Mucosa of stomach (tissue), 1 donor: ENCODE data around the gene DNAJC8.

Source experiments
- H3K27me3 ChIP-seq: one replicate; pipeline ENCODE4 v1.7.0; 2013; ENCODE audit warnings: mild to moderate bottlenecking, low read length; ENCODE audit not compliant: control insufficient read depth, insufficient read depth
- H3K36me3 ChIP-seq: one replicate; pipeline ENCODE4 v1.7.0; 2013; ENCODE audit warnings: low read length; ENCODE audit not compliant: control insufficient read depth, insufficient read depth
- H3K4me1 ChIP-seq: one replicate; pipeline ENCODE4 v1.7.0; 2013; ENCODE audit warnings: mild to moderate bottlenecking, low read length; ENCODE audit not compliant: control insufficient read depth, insufficient read depth
- H3K4me3 ChIP-seq: one replicate; pipeline ENCODE4 v1.7.0; 2013; ENCODE audit warnings: low read length
- H3K9ac ChIP-seq: one replicate; pipeline ENCODE4 v1.7.0; 2013; ENCODE audit warnings: mild to moderate bottlenecking, low read length, moderate library complexity
- H3K9me3 ChIP-seq: one replicate; pipeline ENCODE4 v1.7.0; 2013; ENCODE audit warnings: mild to moderate bottlenecking, low read length, moderate library complexity; ENCODE audit not compliant: control insufficient read depth
- donor health status: Pancreatic carcinoma.

The DNAJC8 gene

GRCh38 chr1:28265577-28265976 lies 32.7 kb upstream of the DNAJC8 start:
- no peak overlapping the region for H3K9ac ChIP-seq
- H3K4me1 ChIP-seq: peaks cover 29% of the 10 kb centered on the region
- H3K27me3 ChIP-seq: no peaks in the 10 kb centered on the region
- no peaks in the 10 kb centered on the region for H3K36me3 ChIP-seq
- no peak overlapping the region for H3K4me3 ChIP-seq
- no peaks in the 10 kb centered on the region for H3K9me3 ChIP-seq

DNA sequence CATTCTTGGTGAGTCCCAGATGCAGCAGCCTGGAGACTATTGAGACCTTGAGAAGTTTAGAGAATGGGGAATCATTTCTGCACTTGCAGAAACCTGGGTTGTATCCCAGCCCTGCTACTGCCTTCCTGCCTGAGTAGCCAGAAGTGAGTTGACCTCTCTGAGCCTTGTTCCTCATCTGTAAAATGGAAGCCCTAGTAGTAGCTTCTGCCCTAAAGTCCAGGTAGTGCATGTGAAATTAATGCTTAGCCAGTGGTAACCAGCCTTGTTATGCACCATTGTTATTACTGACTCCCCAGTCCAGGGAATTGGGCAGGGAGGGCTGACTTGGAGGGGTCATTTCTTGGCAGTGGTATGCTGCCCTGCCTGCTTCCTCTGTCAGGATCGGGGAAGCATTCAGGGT lies 32.1 kb upstream of the DNAJC8 start:
- no peak overlapping the region for H3K9ac ChIP-seq
- no peak overlapping the region for H3K4me3 ChIP-seq
- no peaks in the 10 kb centered on the region for H3K36me3 ChIP-seq
- H3K27me3 ChIP-seq: no peaks in the 10 kb centered on the region
- no peaks in the 10 kb centered on the region for H3K9me3 ChIP-seq
- H3K4me1 ChIP-seq: peaks cover 29% of the 10 kb centered on the region

- Histone ChIP-seq H3K9me3 (no peaks in the 10 kb centered on the region), H3K4me3 (peak overlapping the region; percentile 32), H3K9ac (peak overlapping the region; percentile 80), H3K27me3 (no peaks in the 10 kb centered on the region), H3K4me1 (peaks cover 26% of the 10 kb centered on the region), H3K36me3 (no peaks in the 10 kb centered on the region)
Observed at GRCh38 chr1:28260803-28261174, 28.0 kb upstream of the DNAJC8 start.

- Histone ChIP-seq H3K36me3 (no peaks in the 10 kb centered on the region), H3K27me3 (no peaks in the 10 kb centered on the region)
Observed at GRCh38 chr1:28259934-28260802, 27.3 kb upstream of the DNAJC8 start.

DNA sequence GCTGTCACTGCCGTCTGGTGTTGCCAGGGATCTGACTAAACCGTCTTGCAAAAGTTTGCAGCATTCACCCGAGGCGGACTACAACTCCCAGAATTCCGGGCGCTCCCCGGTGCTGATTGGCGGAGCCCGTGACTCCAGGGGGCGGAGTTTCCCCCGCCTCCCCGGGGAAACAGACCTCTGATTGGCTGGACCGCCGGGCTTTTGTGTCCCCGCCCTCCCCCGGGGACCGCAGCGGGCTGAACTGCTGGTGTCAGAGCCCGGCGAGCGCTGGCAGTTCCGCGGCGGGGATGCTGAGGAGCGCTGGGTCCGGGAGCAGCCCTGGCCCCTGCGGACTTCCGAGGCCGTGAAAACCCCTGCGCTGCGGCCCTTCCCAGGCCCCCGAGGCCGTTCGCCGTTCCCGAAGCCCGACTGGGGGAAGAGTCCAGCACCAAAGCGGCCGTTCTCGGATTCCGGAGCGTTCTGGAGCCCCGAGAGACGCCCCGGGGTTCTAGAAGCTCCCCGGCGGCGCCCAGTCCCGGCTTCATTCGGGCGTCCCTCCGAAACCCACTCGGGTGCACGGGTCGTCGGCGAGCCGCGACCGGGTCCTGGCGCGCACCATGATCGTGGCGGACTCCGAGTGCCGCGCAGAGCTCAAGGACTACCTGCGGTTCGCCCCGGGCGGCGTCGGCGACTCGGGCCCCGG lies 26.6 kb upstream of the DNAJC8 start, which contains the start of gene SESN2:
SESN2 (plus strand) TSS at position 267 of the 682 bp plus-strand sequence; CDS start at position 597, 330 bp downstream.
- Histone ChIP-seq H3K27me3 (no peaks in the 10 kb centered on the region), H3K4me1 (peaks cover 16% of the 10 kb centered on the region), H3K36me3 (no peaks in the 10 kb centered on the region), H3K9ac (peak within 1 kb of the TSS; percentile 80), H3K9me3 (no peaks in the 10 kb centered on the region), H3K4me3 (peak within 1 kb of the TSS; percentile 71)

More at GRCh38 chr1:28259934-28260802, 27.3 kb upstream of the DNAJC8 start:
- Histone ChIP-seq H3K9me3 (no peaks in the 10 kb centered on the region), H3K4me3 (peak overlapping the region; percentile 71), H3K9ac (peak overlapping the region; percentile 80), H3K4me1 (peaks cover 22% of the 10 kb centered on the region)

DNA sequence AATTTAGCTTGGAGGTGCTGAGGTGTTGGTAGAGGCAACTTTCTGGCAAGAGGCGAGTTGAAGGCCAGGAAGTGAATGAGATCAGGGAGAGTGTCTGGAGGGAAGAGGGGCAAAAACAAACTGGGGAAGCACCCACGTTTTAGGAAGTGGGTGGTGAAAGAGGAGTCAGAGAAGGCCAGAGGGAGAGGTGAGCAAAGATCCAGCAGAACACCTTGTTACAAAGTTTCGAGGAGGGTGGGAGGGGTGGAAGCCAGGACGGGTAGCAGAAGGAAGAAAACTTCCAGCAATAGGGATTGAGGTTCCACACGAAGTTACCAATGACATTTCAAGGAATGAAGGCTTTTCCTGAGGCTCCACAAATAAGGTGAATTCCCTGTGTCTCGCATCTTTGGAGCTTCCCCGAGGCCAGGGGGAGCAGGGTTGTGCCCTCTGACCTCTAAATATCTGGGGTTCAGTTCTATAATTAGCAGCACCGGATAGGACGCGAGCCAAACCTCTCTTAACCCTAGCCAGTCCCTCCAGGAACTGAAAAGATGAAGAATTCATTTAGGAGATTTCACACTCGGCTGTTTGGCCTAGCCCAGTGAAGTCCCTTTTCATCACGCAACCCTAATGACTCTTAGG lies 25.9 kb upstream of the DNAJC8 start:
- Histone ChIP-seq H3K9ac (peak overlapping the region; percentile 80), H3K9me3 (no peaks in the 10 kb centered on the region), H3K4me1 (peaks cover 16% of the 10 kb centered on the region), H3K27me3 (no peaks in the 10 kb centered on the region), H3K36me3 (no peaks in the 10 kb centered on the region), H3K4me3 (peak overlapping the region; percentile 71)

DNA sequence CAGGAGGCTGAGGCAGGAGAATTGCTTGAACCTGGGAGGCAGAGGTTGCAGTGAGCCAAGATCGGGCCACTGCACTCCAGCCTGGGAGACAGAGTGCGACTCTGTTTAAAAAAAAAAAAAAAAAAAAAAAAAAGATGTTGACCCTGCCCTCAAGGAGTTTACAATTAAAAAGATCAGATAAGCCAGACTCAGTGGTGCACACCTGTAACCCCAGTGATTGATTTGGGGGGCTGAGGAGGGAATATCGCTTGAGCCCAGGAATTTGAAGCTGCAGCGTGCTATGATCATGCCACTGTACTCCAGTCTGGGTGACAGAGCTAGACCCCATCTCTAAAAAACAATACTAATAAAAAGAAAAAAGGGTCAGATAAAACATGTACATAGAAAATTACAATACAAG lies 24.9 kb upstream of the DNAJC8 start:
- H3K9me3 ChIP-seq: no peaks in the 10 kb centered on the region
- no peaks in the 10 kb centered on the region for H3K27me3 ChIP-seq
- H3K36me3 ChIP-seq: no peaks in the 10 kb centered on the region
- peaks cover 16% of the 10 kb centered on the region for H3K4me1 ChIP-seq
- H3K4me3 ChIP-seq: no peak overlapping the region
- H3K9ac ChIP-seq: no peak overlapping the region

- Histone ChIP-seq H3K36me3 (no peaks in the 10 kb centered on the region), H3K9me3 (no peaks in the 10 kb centered on the region), H3K9ac (no peak overlapping the region), H3K27me3 (no peaks in the 10 kb centered on the region), H3K4me1 (peaks cover 14% of the 10 kb centered on the region), H3K4me3 (no peak overlapping the region)
Observed at GRCh38 chr1:28256197-28256827, 23.5 kb upstream of the DNAJC8 start.

GRCh38 chr1:28249866-28250295 lies 17.1 kb upstream of the DNAJC8 start:
- Histone ChIP-seq H3K4me1 (peaks cover 31% of the 10 kb centered on the region), H3K9me3 (no peaks in the 10 kb centered on the region), H3K9ac (no peak overlapping the region), H3K27me3 (no peaks in the 10 kb centered on the region), H3K36me3 (no peaks in the 10 kb centered on the region), H3K4me3 (no peak overlapping the region)

DNA sequence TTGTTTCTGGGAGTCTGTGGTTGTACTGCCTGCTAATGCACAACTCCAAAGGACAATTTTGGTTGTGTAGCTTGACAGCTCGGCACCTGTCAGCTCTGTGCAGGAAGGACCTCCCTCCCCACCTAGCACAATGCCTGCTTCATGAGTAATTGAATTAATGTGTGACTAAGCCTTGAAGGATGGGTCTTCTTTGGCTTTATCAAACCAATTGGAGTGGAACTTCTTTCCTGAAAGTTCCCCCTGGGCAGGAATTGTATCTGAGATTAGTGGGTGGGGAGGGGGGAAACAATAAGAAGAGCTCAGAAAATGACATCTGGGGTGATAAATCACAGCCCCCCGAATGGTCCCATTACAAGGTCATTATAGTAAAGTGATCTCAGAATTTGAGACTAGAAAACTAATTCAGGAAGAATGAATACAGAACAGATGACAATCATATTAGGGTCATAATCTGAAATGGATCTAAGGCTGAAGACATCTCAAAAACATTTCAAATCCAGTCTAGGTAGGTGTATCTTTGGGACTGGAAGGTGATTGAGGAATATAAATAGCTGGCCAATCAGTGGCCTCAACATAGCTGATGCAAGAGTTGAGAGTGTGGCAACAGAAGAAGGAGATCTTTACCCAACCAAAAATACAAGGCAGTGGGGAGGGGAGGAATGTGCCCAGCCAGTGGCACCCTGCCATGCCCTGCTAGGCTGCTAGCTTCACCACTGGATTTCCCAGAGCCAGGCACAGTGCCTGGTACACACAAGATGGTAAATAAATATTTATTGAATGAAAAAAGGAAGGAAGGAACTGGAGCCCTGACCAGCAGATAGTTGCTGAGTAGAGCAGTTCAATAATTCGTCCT lies 16.4 kb upstream of the DNAJC8 start:
- peaks cover 38% of the 10 kb centered on the region for H3K4me1 ChIP-seq

More for the DNA sequence above, 16.4 kb upstream of the DNAJC8 start:
- Histone ChIP-seq H3K9me3 (no peaks in the 10 kb centered on the region), H3K36me3 (no peaks in the 10 kb centered on the region), H3K4me3 (no peak overlapping the region), H3K9ac (no peak overlapping the region), H3K27me3 (no peaks in the 10 kb centered on the region)
